ELR (cell line): ENCODE results near the gene PMPCA.
"Not testable (repeated sequence)": the region's sequence is repeated elsewhere in the genome, so short reads cannot be mapped to it uniquely, and the experiment has no call there.

Experiments
- DNase-seq: peaks from one replicate; pipeline ENCODE4 v3.0.0-alpha.2; 2015; ENCODE audit warnings: low read depth

PMPCA gene

GRCh38 chr9:136412962-136413361, 2.5 kb downstream of the PMPCA start:
- DNase-seq = no peak

- peak; percentile 54 for DNase-seq
These were observed 6.0 kb downstream of the PMPCA start for GRCh38 chr9:136416427-136416826.

GRCh38 chr9:136416914-136417313, 6.5 kb downstream of the PMPCA start:
- no peak for DNase-seq

DNA sequence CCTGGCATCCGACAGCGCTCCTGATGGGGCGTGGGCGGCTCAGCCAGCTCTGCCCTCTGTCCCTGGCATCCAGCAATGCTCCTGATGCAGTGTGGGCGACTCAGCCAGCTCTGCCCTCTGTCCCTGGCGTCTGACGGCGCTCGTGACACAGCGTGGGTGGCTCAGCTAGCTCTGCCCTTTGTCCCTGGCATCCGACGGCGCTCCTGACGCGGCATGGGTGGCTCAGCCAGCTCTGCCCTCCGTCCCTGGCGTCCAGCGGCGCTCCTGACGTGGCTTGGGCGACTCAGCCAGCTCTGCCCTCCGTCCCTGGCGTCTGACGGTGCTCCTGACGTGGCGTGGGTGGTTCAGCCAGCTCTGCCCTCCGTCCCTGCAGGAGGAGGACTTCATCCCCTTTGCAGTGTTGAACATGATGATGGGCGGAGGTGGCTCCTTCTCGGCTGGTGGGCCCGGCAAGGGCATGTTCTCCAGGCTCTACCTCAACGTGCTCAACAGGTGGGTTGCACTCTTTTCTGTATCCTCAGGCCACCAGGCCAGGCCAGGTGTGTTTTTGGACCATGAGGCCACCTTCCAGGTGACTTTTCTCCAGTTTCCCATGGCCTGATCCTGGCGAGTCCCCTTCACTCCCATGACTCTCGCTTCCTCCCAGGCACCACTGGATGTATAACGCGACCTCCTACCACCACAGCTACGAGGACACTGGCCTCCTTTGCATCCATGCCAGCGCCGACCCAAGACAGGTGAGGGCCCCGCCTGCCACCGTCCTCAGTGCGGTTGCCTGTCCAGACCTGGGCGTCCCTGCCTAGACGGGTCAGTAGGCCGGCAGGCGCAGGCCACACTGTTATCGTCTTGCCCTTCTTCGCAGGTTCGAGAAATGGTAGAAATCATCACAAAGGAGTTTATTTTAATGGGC, 8.0 kb downstream of the PMPCA start:
- DNase-seq = no peak

- DNase-seq = no peak
These were observed 8.6 kb downstream of the PMPCA start for GRCh38 chr9:136419092-136419420.

- DNase-seq = no peak
These were observed 11.3 kb downstream of the PMPCA start for GRCh38 chr9:136421791-136422190.

DNA sequence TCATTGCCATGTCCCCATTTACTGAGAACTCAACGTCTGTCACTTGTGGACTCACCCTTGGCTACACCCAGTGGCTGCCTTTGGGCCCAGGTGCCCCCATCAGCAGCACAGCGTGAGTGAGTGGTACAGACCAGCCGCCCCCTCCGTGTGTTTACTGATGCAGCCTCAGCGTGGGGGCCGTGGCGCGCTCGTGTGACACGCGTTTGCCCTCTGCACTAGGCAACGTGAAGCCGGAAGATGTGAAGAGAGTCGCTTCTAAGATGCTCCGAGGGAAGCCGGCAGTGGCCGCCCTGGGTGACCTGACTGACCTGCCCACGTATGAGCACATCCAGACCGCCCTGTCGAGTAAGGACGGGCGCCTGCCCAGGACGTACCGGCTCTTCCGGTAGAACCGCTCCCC, 12.4 kb downstream of the PMPCA start:
- DNase-seq = no peak

GRCh38 chr9:136423432-136424146, 13.1 kb downstream of the PMPCA start:
- DNase-seq = no peak

DNA sequence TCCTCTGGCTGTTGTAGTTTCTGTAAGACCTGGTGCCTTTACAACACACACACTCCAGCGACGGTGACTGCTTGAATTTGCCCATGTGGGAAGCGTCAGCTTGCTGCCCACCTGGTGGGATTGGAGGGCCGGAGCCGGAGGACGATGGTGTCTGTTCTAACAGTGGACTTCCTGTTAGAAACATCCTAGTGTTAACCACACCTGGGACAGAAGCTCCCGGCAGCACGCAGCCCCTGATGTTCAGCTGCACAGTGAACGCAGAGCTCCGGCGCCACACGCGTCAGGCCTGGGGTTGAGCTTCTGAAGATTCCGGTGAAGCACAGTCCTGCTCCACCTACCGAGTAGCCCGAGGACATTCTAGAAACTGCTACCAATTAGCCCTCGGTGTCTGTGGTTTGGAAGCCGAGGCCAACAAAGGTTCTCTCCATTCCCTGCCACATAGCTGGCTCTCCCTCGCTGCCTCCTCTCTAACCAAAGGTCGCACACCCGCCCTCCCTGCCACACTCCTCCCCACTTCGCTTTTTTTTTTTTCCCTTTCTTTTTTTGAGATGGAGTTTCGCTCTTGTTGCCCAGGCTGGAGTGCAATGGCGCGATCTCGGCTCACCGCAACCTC, 14.4 kb downstream of the PMPCA start:
- no peak for DNase-seq

GRCh38 chr9:136425367-136425766, 14.9 kb downstream of the PMPCA start:
- DNase-seq = not testable (repeated sequence)

- no peak for DNase-seq
These were observed 16.3 kb downstream of the PMPCA start for GRCh38 chr9:136426787-136427186.

DNA sequence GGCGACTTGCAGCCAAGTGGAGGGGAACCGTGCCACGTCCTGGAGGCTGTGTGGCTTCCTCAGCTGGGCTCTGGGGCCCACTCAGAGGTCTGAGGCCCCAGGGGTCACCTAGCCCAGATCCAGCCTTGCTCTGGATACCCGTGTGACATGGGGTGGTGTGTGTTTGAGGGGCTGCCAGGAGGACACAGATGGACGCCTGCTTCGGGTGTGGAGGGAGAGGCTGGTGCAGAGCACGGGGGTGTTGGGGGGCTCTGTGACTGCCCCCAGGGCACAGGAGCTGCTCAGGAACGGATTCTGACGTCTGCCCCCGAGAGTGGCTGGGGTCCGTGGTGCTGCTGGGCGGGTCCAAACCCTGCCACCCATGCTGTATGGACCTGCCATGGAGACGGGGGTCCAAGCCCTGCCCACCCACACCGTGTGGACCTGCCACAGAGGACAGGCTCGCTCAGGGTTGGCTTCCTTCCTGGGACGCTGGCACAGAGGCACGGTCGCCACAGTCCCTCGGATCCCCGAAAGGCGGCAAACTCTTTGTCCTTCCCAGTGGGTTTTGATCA, 18.7 kb downstream of the PMPCA start:
- DNase-seq = no peak

DNA sequence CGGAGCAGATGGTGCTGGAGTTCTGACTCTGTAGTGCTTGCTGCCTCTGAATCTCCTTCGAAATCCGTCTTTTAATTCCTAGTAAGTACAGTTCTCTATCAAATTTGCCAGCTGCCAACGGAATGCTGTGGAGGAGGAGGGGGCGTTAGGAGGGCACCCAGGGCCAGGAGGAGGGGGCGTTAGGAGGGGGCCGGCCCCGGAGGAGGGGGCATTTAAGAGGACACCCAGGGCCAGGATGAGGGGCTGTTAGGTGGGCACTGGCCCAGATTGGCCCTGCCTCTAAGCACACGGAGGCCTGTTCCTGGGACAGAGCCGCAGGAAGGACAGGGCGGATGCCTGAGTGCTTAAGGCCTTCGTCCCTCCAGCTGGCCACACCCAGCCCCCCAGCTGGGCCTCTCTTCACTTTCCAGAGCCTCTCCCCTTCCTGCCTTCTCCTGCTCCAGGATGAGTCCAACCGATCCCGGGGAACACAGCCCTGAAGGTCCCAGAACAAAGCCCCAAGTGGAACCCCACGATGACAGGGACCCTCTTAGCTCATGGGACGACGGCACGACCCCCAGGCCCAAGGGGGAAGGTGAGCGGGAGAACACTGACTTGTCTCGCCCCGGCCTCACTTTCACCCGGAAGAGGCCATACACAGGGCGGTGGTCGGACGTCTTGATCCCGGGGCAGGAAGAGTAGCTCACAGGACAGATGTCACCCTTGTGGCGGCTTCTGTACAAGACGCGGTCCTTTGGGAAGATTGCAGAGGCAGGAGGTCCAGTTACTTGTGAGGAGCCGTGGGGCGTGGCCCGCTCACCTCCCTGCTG, 19.4 kb downstream of the PMPCA start:
- DNase-seq = no peak

DNA sequence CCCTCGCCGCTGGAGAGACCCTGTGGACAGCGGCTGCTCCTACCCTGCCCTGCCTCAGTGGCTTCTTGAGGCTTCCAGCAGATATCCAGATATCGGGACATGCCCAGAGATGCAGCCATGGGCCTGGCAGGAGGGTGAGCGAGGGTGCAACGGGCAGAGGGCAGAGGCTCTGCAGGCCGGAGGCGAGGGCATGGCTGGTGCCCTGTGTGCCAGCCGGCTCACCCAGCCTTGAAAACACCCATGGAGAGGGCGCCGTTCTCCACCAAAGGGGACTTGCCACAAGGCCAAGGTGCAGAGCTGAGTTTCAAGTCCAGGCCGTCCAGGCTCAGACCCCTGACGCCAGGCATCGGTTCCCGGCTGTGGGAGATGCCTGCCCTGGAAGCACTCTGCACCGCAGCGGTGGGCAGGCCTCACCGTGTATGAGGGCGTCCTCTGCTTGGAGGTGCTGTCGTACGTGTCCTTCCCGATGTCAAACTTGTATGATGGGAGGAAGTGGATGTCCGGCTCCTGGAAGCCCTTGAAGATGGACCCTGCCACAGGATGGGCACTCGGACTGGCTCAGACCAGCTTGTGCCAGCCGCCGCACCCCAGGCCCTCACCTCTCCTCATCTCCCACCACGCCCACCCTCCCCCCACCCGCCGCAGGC, 20.3 kb downstream of the PMPCA start:
- no peak for DNase-seq

DNA sequence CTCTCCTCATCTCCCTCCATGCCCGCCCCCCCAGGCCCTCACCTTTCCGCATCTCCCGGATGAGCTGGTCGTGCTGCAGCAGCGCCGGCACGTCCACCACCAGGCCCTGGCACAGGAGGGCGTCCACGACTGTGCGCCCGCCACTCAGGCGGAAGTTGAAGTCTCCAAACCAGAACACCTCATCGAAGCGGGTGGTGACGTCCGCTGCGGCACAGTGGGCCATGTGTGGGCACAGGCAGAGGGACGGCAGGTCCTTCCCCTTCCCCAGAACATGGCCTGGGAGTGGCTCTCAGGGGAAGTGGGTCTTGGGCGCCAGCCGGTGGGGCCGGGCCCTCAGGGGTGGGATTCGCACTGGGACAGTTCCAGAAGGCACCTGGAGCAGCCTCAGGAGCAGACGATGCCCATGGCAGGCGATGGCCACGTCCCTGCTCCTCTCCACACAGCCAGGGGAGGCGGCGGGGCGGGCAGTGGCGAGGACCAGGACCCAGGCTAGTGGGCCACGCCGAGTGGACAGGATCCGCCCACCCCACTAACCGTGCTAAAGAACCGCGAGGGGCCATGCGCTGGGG, 21.4 kb downstream of the PMPCA start:
- no peak for DNase-seq

- DNase-seq = no peak
These were observed 22.1 kb downstream of the PMPCA start for GRCh38 chr9:136432591-136432990.

DNA sequence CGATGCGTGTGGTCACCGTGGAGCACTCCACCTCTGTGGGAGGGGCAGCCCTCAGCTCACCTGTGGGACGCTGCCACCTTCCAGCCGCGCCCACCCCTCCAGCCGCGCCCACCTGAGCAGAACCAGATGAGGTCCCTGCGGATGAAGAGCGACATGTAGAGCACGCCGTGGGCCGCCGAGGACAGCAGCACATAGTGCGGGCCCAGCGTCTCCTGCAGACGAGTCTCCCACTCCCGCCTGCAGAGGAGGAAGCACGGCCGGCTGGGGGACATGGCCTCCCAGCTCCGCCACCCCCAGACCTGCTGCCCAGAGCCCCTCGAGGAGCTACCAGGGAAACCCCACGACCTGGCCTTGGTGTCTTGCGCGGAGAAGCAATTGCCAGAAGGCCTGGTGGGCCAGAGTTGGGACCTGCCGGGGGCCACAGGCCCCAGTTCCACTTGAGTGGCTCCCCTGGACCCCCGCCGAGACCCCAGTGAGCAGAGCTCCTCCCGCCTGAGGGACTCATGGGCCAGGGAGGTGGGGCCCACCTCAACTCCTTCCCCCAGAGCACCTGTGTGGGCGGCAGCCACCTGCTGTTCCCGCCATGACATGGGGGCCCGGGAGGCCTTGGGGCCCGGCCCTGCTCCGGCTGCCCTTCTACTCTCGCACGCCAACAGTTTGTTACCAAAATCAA, 22.7 kb downstream of the PMPCA start:
- no peak for DNase-seq

DNA sequence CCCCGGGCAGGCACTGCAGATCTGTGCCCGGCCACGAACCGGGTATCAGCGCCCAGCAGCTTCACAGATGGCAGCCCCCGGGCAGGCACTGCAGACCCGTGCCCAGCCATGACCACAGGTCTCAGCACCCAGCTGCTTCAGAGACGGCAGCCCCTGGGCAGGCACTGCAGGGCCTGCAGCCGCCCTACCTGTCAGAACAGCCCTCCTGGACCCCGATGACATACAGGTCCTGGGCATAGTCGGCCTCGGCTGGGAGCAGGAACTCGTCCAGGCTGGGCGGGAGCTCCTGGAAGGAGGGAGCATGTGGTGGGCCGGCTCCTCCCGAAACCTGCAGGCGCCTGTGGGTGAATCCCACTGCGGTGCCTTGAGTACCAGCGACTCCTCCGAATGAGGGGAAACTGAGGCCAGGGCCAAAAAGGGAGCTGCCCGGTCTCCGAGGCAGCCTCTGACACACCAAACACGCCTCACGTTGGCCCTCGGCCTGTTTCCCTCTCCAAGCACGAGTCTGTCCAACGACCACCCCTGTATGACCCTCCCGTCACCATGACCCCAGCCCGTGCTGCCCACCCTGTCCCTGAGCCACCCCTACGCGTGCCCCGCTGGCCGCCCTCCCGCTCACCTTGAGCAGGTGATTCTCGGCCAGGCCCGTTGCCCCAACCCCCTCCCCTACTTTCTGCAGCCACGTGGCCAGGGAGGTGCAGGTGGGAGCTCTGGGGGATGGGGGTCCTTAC, 23.6 kb downstream of the PMPCA start:
- no peak for DNase-seq

DNA sequence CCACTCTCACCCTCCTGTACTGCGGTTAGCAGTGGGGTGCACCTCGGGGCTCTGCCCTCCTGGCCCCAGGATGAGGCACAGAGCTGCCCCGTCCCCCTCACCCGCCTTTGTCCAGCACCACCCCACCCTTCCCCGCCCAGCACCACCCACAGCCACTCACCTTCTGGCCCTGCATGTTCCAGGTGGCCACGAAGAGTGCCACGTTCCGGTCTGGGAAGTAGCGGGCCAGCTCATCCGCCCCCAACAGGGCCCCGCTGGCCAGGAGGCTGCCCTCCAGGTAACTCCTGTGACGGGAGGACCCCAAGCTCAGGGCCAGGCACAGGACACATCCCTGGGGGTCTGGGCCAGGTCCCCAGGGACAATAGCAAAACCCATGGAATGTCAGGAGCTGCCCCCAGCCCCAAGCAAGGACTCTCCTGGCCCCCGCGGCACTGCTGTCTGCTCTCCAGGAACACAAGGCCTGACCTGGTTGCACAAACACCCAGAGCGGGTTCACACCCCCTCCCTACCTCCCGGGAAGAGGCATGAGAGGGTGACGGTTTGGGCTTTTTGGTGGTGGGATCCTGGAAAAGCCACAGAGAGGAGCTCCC, 24.2 kb downstream of the PMPCA start:
- no peak for DNase-seq
